Caki2 (cell line): ENCODE data around the gene LMO2. TPM values are rescaled to one million over a fixed set of nuclear protein-coding genes. Genes with fewer than 3 reads are reported as not detected.
"Not testable (repeated sequence)": the region's sequence is repeated elsewhere in the genome, so short reads cannot be mapped to it uniquely, and the experiment has no call there.

Source experiments
- DNase-seq: peaks from one replicate; pipeline ENCODE4 v3.0.0-alpha.2; 2015; ENCODE audit warnings: low read depth
- in situ Hi-C: cut with HindIII; loops from 2 replicates; pipeline ENCODE4 v1.10.0; 2016; ENCODE audit warnings: low sequenced_read_pairs, low pct_unique_long_range_greater_than_20kb, mixed read lengths
- total RNA-seq: library from RNA; depleted of rRNA; stranded (reverse); fragments of >200 nt; shearing (Covaris generic); gene quantifications from 2 replicates; pipeline ENCODE4 v1.2.3, GENCODE V29; 2014; ENCODE audit warnings: low replicate concordance; rRNA removed

Gene LMO2
- total RNA-seq, 1 experiment from 2014 or later, result not detected

GRCh38 chr11:33842236-33842915 is 49.5 kb downstream of the LMO2 start:
- no peak for DNase-seq
- in situ Hi-C loops, result no loop called here

GRCh38 chr11:33838234-33838633 is 53.6 kb downstream of the LMO2 start:
- in situ Hi-C loops, DNase-seq: not testable (repeated sequence)

- in situ Hi-C loops, DNase-seq: not testable (repeated sequence)
These were observed 54.5 kb downstream of the LMO2 start for GRCh38 chr11:33837334-33837733.

- in situ Hi-C loops, result no loop called here
- peak; percentile 37 for DNase-seq
These were observed 56.6 kb downstream of the LMO2 start for GRCh38 chr11:33835143-33835878.

GRCh38 chr11:33832676-33833075 is 59.2 kb downstream of the LMO2 start:
- no peak for DNase-seq
- in situ Hi-C loops, result no loop called here

- DNase-seq, result peak; percentile 25
- in situ Hi-C loops, result no loop called here
These were observed 60.8 kb downstream of the LMO2 start for GRCh38 chr11:33830903-33831648.

- in situ Hi-C loops, result no loop called here
These were observed 62.3 kb downstream of the LMO2 start for GRCh38 chr11:33829430-33830141.

GRCh38 chr11:33828604-33829429 is 63.1 kb downstream of the LMO2 start:
- DNase-seq, result no peak
- in situ Hi-C loops, result no loop called here

More at GRCh38 chr11:33829430-33830141, 62.3 kb downstream of the LMO2 start:
- DNase-seq, result peak; percentile 27

GRCh38 chr11:33827206-33827605 is 64.7 kb downstream of the LMO2 start:
- no peak for DNase-seq
- in situ Hi-C loops, result no loop called here

GRCh38 chr11:33825854-33826560 is 65.9 kb downstream of the LMO2 start:
- no peak for DNase-seq
- in situ Hi-C loops, result no loop called here

- in situ Hi-C loops, DNase-seq: not testable (repeated sequence)
These were observed 68.9 kb downstream of the LMO2 start for GRCh38 chr11:33822981-33823380.

- in situ Hi-C loops, result no loop called here
- DNase-seq, result no peak
These were observed 72.4 kb downstream of the LMO2 start for GRCh38 chr11:33819278-33820035.

Other genes with a start within 250 kb of the LMO2 start
- gene C11orf91, start 191.2 kb downstream of the LMO2 start, total RNA-seq, result not detected in 2 replicates
- 131 and 219 TPM in 2 replicates for gene CD59, start 155.7 kb downstream of the LMO2 start, total RNA-seq
- gene FBXO3, start 117.6 kb downstream of the LMO2 start, total RNA-seq, result 20.2 TPM in 2 replicates
- gene CAPRIN1, start 159.7 kb upstream of the LMO2 start, total RNA-seq, result 67.4 and 79.4 TPM in 2 replicates
- gene NAT10, start 213.6 kb upstream of the LMO2 start, total RNA-seq, result 35.6 and 38.6 TPM in 2 replicates